Testis (tissue), 2 donors: Measurements from ENCODE around the gene SLC6A17.

Experiments
- CTCF ChIP-seq, 3 experiments: fragments of 450-650 bp in 2 of 3; fragments of 200-600 bp in 1 of 3; sonication (generic) in 1 of 3; IDR thresholded peaks; one replicate each; pipeline ENCODE4 v1.5.1; 2016 to 2019; ENCODE audit warnings: antibody characterized with exemption in 3 of 3, mild to moderate bottlenecking in 2 of 3, moderate library complexity in 1 of 3
- POLR2A ChIP-seq: fragments of 450-650 bp; IDR thresholded peaks from one replicate; pipeline ENCODE4 v1.6.1; 2017; ENCODE audit warnings: antibody characterized with exemption, mild to moderate bottlenecking, moderate library complexity

- TF ChIP-seq CTCF (IDR thresholded peaks at IDR 0.05) = no peak
- TF ChIP-seq POLR2A = no peak
Measured at GRCh38 chr1:110243146-110243545, 92.9 kb downstream of the SLC6A17 start.
